ENCODE results near the gene NOX1.
A peak's percentile ranks its signal among the peaks of the same experiment; 100 is the strongest.

NOX1 gene

DNA sequence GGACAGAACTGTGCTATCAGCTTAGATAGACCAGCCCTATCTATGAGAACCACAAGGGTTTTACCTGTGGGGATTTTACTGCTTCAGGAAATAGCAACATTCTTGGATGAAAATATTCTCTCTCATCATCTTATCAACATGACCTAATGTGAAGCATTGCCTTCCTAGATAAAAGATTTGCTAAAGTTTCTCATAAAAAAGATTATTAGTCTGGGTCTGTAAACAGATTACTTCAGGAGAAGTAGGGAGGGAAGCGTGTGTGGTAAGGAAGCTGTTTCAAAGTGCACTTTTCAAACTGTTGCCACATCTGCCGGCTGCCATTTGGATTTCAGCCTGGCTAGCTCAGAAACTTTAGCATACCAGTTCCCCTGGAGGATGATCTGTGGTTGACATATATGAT is at the start of gene NOX1:
Gene NOX1, minus strand, starts transcription at position 35 of the 400 bp plus-strand sequence. CDS start 220 bp downstream, outside the sequence.
- DNase-seq: no peak

GRCh38 chrX:100915562-100915961 is 41.4 kb upstream of the NOX1 start:
- DNase-seq: no peak

- DNase-seq: no peak
Measured at GRCh38 chrX:100913111-100913510, 39.0 kb upstream of the NOX1 start.

DNA sequence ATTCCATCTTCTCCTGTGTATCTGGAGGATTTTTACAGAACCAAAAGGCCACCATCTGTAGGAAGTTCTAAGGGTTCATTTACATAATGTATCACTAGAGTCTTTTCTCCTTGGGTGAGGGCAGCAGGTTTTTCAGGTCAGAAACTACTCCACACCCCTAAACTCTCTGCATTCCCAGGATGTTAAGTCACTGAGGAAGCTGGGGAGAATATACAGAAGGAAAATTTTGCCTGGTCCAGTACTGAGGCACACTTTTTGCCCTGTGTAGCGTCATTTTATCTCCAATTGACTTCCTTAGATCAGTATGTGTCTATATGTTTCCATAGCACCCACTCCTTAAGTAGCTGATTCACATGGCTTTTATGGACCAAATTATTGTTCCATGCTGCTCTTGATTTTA is 37.6 kb upstream of the NOX1 start:
- DNase-seq: no peak

DNA sequence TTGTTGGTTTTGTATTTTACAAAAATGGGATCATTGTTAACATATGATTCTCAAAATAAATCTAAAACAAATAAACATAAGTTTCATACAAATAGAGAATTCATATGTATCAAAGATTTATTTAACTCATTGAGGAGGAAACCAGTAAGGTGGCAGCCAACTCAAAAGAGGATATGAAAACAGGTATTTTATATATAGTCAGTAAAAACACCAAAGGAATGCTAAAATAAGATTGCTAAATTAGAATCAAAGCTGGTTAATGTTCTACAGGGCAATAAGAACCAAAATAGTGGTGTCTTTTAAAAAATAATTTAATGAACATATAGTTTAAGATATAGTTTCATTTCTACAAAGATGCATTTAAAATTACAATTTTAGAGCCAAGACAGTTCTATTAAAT is 31.5 kb upstream of the NOX1 start:
- DNase-seq: no peak

GRCh38 chrX:100904433-100904832 is 30.3 kb upstream of the NOX1 start:
- DNase-seq: no peak

GRCh38 chrX:100895365-100896075 is 21.4 kb upstream of the NOX1 start:
- peak; percentile 14 for DNase-seq

- no peak for DNase-seq
Measured at GRCh38 chrX:100883654-100884053, 9.5 kb upstream of the NOX1 start.

DNA sequence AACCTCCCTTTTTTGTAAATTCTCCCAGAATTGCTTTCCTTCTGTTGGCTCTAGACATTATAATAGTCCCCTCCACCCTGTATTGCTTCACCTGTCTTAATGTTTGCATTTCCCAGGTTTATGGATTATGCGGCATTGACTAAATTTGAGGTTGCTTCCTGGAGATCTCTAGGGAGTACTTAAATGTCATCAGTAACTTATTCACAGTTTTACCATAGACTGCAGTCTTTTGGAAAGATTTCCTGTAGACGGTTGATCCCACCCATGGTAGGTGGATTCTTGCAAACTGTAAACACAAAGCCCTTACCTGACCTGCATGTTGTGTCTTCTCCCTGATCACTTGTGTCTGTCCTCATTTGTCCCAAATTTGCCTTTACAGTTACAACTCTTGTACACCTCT is 6.2 kb upstream of the NOX1 start:
- no peak for DNase-seq

DNA sequence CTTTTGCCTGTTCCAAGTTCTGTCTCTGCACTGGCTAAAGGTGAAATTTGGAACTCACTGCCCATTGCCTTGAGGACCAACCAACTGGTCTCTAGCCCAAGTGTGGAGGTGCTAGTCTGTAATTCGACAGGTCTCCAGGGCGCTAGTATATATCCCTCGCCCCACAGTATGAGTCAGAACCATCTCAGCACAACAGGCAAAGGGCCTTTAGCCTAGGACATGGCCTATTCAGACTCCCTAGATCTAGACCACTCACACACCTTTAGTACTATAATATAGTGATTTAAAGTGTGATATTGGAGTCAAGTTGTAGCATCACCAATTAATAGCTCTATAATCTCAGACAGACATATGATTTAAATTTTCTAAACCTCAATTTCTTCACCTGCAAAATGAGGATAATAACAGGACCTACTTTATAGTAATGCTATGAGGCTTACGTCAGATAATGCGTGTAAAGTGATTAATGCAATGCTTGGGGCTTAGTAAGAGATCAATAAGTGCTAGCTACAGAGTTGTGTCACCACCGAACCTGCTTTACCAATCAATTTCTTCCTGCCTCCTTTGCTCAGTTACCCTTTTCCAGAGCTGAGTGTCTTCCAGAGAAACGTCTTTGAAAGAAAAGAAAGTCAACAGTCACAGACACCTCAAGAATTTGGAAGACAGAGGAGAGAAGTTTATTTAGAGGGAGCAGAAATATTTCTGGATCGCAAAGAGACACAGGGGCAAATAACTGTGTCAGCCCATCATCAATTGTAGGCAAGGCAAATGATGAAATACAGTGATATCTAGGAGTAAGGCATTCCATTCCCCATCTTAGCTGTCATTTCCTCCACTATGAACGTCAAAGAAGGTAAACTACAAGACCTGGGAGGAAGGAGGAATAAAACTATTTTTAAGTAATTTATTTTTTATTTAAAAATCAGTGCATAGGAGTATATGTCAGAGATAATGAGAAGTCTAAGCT is 2.3 kb downstream of the NOX1 start:
- no peak for DNase-seq

GRCh38 chrX:100870527-100870926 is 3.6 kb downstream of the NOX1 start:
- DNase-seq: no peak

GRCh38 chrX:100868273-100868672 is 5.9 kb downstream of the NOX1 start:
- no peak for DNase-seq

DNA sequence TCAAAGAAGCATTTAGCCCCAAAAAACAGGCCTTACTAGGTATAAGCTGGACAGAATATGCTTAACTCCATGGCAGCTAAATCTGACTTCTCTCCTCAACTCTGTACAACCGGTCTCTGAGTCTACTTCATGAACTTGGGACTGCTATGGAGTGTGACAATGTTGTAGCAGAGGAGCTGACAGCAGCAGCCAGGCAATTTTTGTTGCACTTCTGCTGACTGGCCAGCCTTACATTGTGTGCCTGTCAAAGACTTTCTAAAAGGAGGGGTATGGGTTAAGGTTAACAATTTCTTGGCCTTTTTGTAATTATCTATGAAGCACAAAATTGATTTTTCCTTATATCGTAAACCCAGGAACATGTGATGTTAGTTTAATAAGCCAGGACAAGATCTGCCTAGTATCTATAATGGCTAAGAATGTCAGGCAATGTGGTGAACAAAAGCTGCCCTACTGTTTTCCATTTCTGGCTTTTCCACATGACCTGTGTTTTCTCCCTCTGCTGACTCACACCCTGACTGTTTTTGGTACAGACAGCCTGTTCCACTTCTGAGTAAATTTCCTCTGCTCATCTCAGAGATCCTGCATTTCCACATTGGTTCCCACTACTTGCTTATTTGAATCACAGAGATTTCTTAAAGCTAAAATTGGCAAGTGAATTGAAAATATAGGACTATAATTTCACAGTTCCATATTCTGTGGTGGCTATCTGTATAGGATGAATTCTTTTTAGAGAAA is 9.3 kb downstream of the NOX1 start:
- no peak for DNase-seq

- no peak for DNase-seq
Measured at GRCh38 chrX:100863326-100863864, 10.8 kb downstream of the NOX1 start.

GRCh38 chrX:100852810-100853209 is 21.3 kb downstream of the NOX1 start:
- DNase-seq: no peak

DNA sequence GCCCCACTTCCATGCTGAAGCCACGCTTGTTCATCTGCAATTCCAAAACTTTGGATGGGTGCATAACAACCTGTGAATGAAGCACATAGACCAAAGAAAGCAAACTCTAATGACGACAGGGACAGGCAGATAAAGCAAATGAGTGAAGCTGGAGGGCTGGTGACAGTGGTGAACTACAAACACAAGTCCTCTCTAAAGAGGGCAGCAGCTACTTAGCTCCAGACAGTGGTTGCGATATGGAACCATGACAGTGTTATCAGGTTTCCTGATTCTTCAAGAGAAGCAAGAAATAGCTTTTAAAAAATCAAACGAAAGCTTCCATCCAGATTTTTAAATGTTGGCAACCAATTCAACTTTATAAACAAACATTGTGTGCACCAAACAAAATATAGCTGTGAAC is 23.8 kb downstream of the NOX1 start:
- no peak for DNase-seq

DNA sequence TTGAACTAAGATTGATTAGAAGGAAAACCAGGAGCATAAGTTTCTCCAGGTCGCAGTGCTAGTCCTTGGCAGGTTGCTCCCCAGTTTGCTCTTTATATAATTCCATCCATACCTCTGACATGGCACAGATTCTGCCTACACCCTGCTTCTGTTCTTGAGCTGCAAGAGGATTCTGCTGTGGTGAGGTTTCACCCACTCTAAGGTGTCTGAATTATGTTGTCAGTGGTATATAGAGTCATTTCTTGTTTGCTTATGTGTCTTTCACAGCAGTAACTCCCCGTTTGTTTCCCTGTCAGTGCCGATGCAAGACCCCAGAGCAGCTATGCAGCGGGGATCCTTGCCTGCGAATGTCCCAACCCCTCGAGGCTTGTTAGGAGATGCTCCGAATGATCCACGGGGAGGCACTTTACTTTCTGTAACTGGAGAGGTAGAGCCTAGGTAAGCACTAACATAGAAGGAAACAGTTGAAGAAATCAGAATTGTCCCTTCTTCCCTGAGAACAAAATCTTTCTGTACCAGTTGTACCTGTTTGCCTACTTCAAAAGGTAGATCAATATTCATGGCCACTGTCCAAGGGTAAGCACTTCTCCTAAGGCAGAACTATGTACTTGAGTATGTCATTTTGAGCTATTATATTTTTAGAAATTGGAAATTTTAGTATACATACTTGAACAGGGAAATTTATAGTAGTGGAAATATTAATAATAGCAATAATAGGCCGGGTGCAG is 42.8 kb downstream of the NOX1 start:
- no peak for DNase-seq

DNA sequence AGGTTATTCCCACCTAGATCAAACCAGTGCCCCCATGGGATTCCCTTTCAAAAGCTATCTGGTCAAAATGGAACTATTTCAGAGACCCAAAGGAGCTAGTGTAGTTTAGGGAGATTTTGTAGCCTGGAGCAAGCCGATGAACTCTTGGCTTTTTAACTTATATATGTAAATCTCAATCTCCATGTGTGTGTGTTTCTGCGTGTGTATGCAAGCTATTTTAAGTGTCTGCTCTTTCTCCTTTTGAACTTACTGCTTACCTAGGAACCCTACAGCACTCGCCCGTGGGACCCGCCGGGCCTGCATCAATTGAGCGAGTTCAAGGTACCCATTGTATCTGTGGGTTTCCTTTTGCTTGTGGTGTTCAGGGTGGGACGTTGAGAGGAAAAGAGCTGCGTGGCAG is 43.6 kb downstream of the NOX1 start:
- no peak for DNase-seq

DNA sequence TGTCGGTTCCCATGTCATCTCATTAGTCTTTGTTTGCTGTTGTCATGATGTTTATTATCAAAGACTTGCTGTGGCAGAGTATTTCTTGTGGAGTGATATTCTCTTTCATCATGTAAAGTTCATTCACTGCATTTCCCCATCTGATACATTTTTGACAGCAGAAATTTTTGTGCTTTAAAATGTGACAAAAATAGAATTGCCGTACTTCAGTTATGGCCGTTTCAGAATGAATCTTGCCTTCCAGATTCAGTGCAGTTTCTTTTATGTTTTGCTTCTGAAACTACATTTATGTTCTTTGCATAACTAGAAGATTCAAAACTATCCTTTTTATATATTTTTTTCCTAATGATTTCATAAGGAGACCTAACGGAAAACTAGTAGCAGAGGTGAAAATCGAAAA is 44.0 kb downstream of the NOX1 start:
- no peak for DNase-seq

DNA sequence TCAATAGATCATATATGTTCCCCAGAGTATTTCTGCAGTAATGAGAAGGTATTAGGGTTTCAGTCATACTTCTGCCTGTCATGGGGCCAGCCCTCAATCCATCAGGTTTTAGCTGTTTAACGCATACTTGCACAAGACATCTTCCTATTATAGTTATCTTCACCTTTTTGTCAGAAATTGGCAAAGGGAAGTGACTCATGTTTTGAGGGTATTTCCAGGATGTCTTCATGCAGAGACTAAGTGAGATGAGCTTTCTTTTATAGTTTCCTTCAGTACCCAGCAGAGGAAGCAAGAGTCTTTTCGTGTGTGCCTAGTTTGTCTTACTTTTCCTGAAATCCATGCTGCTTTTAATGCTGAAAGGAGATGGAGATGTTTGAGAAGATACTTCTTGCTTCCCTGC is 44.4 kb downstream of the NOX1 start:
- DNase-seq: no peak

DNA sequence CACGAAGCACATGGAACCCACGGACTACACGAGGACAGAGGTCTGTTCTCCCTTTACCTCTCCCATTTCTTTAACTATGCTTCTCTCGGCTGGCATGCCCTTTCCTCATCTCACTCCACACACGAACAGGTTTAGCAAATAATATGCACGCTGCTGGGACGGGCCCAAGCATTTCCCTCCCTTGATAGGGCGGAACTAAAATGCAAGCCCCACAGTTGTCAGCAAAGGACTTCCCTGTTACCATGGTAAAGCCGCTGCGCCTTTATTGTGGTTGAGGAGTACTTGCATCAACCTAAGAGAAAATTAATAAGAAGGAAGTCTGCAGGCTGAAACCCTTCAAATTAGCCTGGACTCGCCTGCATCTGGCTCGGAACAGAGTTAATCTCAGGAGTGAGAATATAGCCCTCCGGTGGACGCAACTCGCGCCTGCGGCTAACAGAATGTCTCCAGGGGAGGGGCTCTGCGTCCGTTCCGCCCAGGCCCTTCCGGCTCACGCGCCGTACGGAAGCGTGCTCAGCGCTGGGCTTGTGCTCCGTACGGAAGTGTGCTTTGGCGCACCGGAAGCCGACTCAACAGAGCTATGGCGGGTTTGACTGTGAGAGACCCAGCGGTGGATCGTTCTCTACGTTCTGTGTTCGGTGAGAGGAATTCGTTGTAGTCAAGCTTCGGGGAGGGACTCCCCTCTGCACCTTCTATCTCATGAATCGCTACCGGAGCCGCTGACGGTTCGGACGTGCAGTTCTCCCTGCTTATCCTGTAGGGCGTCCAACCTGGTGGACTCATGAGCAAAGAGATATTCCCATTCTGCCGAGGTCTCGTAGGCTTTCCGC is 54.1 kb downstream of the NOX1 start, which contains the start of gene CSTF2:
Gene CSTF2, plus strand, starts transcription at position 555 of the 830 bp plus-strand sequence. Its CDS starts 26 bp downstream, at position 581.
- DNase-seq: peak; percentile 88

DNA sequence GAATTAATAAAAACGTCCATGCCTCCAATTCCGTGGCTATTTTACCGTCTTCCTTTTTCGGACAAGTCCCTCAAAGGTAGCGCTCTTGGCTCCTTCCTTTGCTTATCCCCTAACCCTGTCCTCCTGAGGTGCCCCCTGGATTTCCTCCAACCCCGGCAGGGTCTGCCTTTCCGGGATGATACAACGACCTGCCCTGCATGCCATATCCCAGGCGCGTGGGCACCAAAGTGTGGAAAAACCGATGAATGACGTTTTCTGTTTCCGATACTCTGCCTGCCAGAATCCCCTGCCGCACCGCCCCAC is 54.7 kb downstream of the NOX1 start:
- DNase-seq: no peak
